B cell (primary cell): ENCODE data around the gene SH3GLB2.

Source experiments
- CTCF ChIP-seq: fragments of 200-600 bp; IDR thresholded peaks from one replicate; pipeline ENCODE4 v1.8.0; 2022; ENCODE audit warnings: antibody characterized with exemption, mild to moderate bottlenecking
- EZH2 ChIP-seq: IDR thresholded peaks from 2 replicates; pipeline ENCODE4 v1.6.1; 2012; ENCODE audit warnings: borderline replicate concordance, low read depth, mild to moderate bottlenecking, moderate library complexity, low read length; ENCODE audit not compliant: insufficient read depth, poor library complexity, severe bottlenecking

GRCh38 chr9:128979111-128979510 lies 49.0 kb downstream of the SH3GLB2 start:
- TF ChIP-seq CTCF (no peak), EZH2 (no peak)
